Loucy (cell line): ENCODE data around the gene CNTFR.

Experiments used
- H2AFZ ChIP-seq: fragments of 200-600 bp; sonication (generic); 2 replicates; pipeline ENCODE4 v1.6.0; 2016; ENCODE audit warnings: antibody characterized with exemption, mild to moderate bottlenecking, low read length, moderate library complexity
- H3F3A ChIP-seq: fragments of 200-600 bp; 2 replicates; pipeline ENCODE4 v1.6.0; 2016; ENCODE audit warnings: antibody characterized with exemption, low read depth, mild to moderate bottlenecking
- H3K27me3 ChIP-seq: fragments of 200-600 bp; sonication (generic); 2 replicates; pipeline ENCODE4 v1.6.1; 2014; ENCODE audit warnings: low read length, mild to moderate bottlenecking; ENCODE audit not compliant: insufficient read depth, poor library complexity, severe bottlenecking
- H3K36me3 ChIP-seq: fragments of 200-600 bp; sonication (generic); 2 replicates; pipeline ENCODE4 v1.6.1; 2016; ENCODE audit warnings: low read length; ENCODE audit not compliant: insufficient read depth
- H3K4me1 ChIP-seq: fragments of 200-600 bp; sonication (generic); 2 replicates; pipeline ENCODE4 v1.5.1; 2014; ENCODE audit warnings: low read length, mild to moderate bottlenecking; ENCODE audit not compliant: insufficient read depth, poor library complexity, severe bottlenecking
- H3K4me2 ChIP-seq: fragments of 200-600 bp; sonication (generic); 2 replicates; pipeline ENCODE4 v1.6.0; 2014; ENCODE audit warnings: antibody characterized with exemption, low read length, low read depth, mild to moderate bottlenecking; ENCODE audit not compliant: poor library complexity, severe bottlenecking
- H3K4me3 ChIP-seq: fragments of 200-600 bp; sonication (generic); 2 replicates; pipeline ENCODE4 v1.5.1; 2014; ENCODE audit warnings: low read length, mild to moderate bottlenecking, mixed read lengths; ENCODE audit not compliant: poor library complexity, severe bottlenecking
- H3K79me2 ChIP-seq: fragments of 200-600 bp; sonication (generic); 2 replicates; pipeline ENCODE4 v1.6.1; 2014; ENCODE audit warnings: low read length; ENCODE audit not compliant: insufficient read depth
- H3K9ac ChIP-seq: fragments of 200-600 bp; sonication (generic); 2 replicates; pipeline ENCODE4 v1.6.0; 2014; ENCODE audit warnings: mild to moderate bottlenecking, low read depth, low read length, moderate library complexity; ENCODE audit not compliant: poor library complexity, severe bottlenecking
- H3K9me2 ChIP-seq: fragments of 200-600 bp; sonication (generic); replicated peaks from 2 replicates; pipeline ENCODE4 v1.6.1; 2016; ENCODE audit warnings: low read depth, low read length, mixed read lengths
- H3K9me3 ChIP-seq: fragments of 200-600 bp; sonication (generic); 2 replicates; pipeline ENCODE4 v1.6.1; 2014; ENCODE audit warnings: mild to moderate bottlenecking, antibody characterized with exemption, low read length, low read depth; ENCODE audit not compliant: insufficient read depth
- H4K20me1 ChIP-seq: fragments of 200-600 bp; sonication (generic); 2 replicates; pipeline ENCODE4 v1.6.0; 2014; ENCODE audit warnings: antibody characterized with exemption, low read length, mild to moderate bottlenecking; ENCODE audit not compliant: insufficient read depth, poor library complexity, severe bottlenecking
- CTCF ChIP-seq: fragments of 200-600 bp; sonication (generic); conservative IDR thresholded peaks from 2 replicates; pipeline ENCODE4 v1.5.1; 2014; ENCODE audit warnings: mild to moderate bottlenecking, antibody characterized with exemption, low read length
- EZH2phosphoT487 ChIP-seq: fragments of 200-600 bp; IDR thresholded peaks from 2 replicates; pipeline ENCODE4 v1.6.1; 2018; ENCODE audit warnings: antibody characterized with exemption, mild to moderate bottlenecking, moderate library complexity, borderline replicate concordance

CNTFR gene

GRCh38 chr9:34611811-34612787, 22.6 kb upstream of the CNTFR start, which contains the start of gene RPP25L:
Gene RPP25L (minus strand): TSS chr9:34612097. CDS start chr9:34611296, 801 bp downstream.
- no peak for TF ChIP-seq EZH2phosphoT487
- no peak for TF ChIP-seq CTCF
- peak within 1 kb of the TSS; percentile 87 for H3K9ac ChIP-seq
- no peaks in the 10 kb centered on the region for H4K20me1 ChIP-seq
- peaks cover 14% of the 10 kb centered on the region for H3K4me1 ChIP-seq
- H3K4me2 ChIP-seq, result peak within 1 kb of the TSS; percentile 95
- H3K9me3 ChIP-seq, result no peaks in the 10 kb centered on the region
- H3K4me3 ChIP-seq, result peak within 1 kb of the TSS; percentile 84
- H3K9me2 ChIP-seq, result no peaks in the 10 kb centered on the region
- H3K27me3 ChIP-seq, result no peaks in the 10 kb centered on the region
- no peaks in the 10 kb centered on the region; the same call in 1 of the 2 replicates for H3K36me3 ChIP-seq
- no peaks in the 10 kb centered on the region for H3F3A ChIP-seq
- H3K79me2 ChIP-seq, result peaks cover 25% of the 10 kb centered on the region
- H2AFZ ChIP-seq, result peak within 1 kb of the TSS; percentile 87

- TF ChIP-seq EZH2phosphoT487, result no peak
- no peak for TF ChIP-seq CTCF
- Histone ChIP-seq H3K9me2 (no peaks in the 10 kb centered on the region), H3K36me3 (no peaks in the 10 kb centered on the region), H3K79me2 (peaks cover 25% of the 10 kb centered on the region), H4K20me1 (no peaks in the 10 kb centered on the region), H3K4me3 (peak overlapping the region; percentile 84), H3K27me3 (no peaks in the 10 kb centered on the region), H3K4me2 (peak overlapping the region; percentile 95), H3K9me3 (no peaks in the 10 kb centered on the region), H3K4me1 (peaks cover 14% of the 10 kb centered on the region), H3F3A (no peaks in the 10 kb centered on the region), H3K9ac (peak overlapping the region; percentile 87), H2AFZ (peak overlapping the region; percentile 87)
Measured at GRCh38 chr9:34611251-34611810, 21.8 kb upstream of the CNTFR start.

GRCh38 chr9:34610434-34611206, 21.1 kb upstream of the CNTFR start:
- no peaks in the 10 kb centered on the region for H3F3A ChIP-seq
- no peak overlapping the region for H2AFZ ChIP-seq
- no peaks in the 10 kb centered on the region for H3K9me3 ChIP-seq
- no peaks in the 10 kb centered on the region for H3K9me2 ChIP-seq
- peaks cover 14% of the 10 kb centered on the region for H3K4me1 ChIP-seq
- no peaks in the 10 kb centered on the region for H4K20me1 ChIP-seq
- peaks cover 25% of the 10 kb centered on the region for H3K79me2 ChIP-seq
- peak overlapping the region; percentile 87 for H3K9ac ChIP-seq
- no peaks in the 10 kb centered on the region for H3K36me3 ChIP-seq
- no peak for TF ChIP-seq CTCF
- TF ChIP-seq EZH2phosphoT487, result no peak
- H3K4me2 ChIP-seq, result peak overlapping the region; percentile 95
- peak overlapping the region; percentile 84 for H3K4me3 ChIP-seq
- no peaks in the 10 kb centered on the region for H3K27me3 ChIP-seq
